A549 (cell line): ENCODE results near the gene DTNB. TPM values are rescaled to one million over a fixed set of nuclear protein-coding genes. Genes with fewer than 3 reads are reported as not detected.
A peak's percentile ranks its signal among the peaks of the same experiment; 100 is the strongest.

Experiments
- ATAC-seq, 2 experiments: fragments of 200-7000 bp in 1 of 2; fragments of >200 bp in 1 of 2; cut with Nextera tagmentation in 1 of 2; cut with Tn5 transposase in 1 of 2; 3 replicates each; pipeline versions ENCODE4 v1.8.0 to v1.9.1; 2018 to 2020; ENCODE audit warnings: mild to moderate bottlenecking in 1 of 2, moderate library complexity in 1 of 2
- CTCF ChIA-PET: fragments of 300-600 bp; sonication (Branson Sonifier 250); formaldehyde crosslinking; extraction: SDS; loops from one replicate; lab custom pipeline; 2021; ENCODE audit warnings: antibody characterized with exemption, inconsistent platforms; lab: Yijun Ruan, JAX
- POLR2A ChIA-PET: fragments of 350-600 bp; formaldehyde crosslinking; extraction: SDS; loops from one replicate; lab custom pipeline; 2021; ENCODE audit warnings: antibody characterized with exemption, inconsistent platforms; lab: Yijun Ruan, JAX
- DNase-seq, 2 experiments: peaks; one replicate each; pipeline versions ENCODE4 v3.0.0 to v3.0.0-alpha.2; 2011 to 2016; ENCODE audit warnings: low read depth in 1 of 2, low spot score in 1 of 2
- FAIRE-seq: peaks from 2 replicates; lab custom pipeline; 2011; peaks lifted over from hg19 to GRCh38; lab: Jason Lieb, UNC
- H3K27ac ChIP-seq, 2 experiments: fragments of >200 bp; sonication (Bioruptor Twin); formaldehyde crosslinking; 3 replicates each; pipeline ENCODE4 v1.5.1; 2016 to 2017
- H3K4me1 ChIP-seq: fragments of >200 bp; sonication (Bioruptor Twin); formaldehyde crosslinking; 3 replicates; pipeline ENCODE4 v1.6.1; 2016
- H3K4me2 ChIP-seq: fragments of >200 bp; sonication (Bioruptor Twin); formaldehyde crosslinking; 3 replicates; pipeline ENCODE4 v1.6.1; 2016
- H3K4me3 ChIP-seq: fragments of >200 bp; sonication (Bioruptor Twin); formaldehyde crosslinking; 3 replicates; pipeline ENCODE4 v1.5.1; 2016
- H3K9me3 ChIP-seq: fragments of >200 bp; sonication (Bioruptor Twin); formaldehyde crosslinking; 3 replicates; pipeline ENCODE4 v1.6.1; 2016
- CHD4 ChIP-seq: fragments of 200-600 bp; sonication (generic); IDR thresholded peaks from 2 replicates; pipeline ENCODE4 v1.6.1; 2016; ENCODE audit warnings: antibody characterized with exemption, mild to moderate bottlenecking, borderline replicate concordance
- E2F6 ChIP-seq: IDR thresholded peaks from 2 replicates; pipeline ENCODE4 v1.6.1; 2012; ENCODE audit warnings: low read depth, borderline replicate concordance
- EHMT2 ChIP-seq: fragments of 200-600 bp; sonication (generic); IDR thresholded peaks from 2 replicates; pipeline ENCODE4 v1.6.1; 2016; ENCODE audit warnings: antibody characterized with exemption, low read depth, mild to moderate bottlenecking, moderate library complexity
- ELK1 ChIP-seq: fragments of 150-350 bp; IDR thresholded peaks from 2 replicates; pipeline ENCODE4 v1.6.1; 2014; ENCODE audit warnings: low read depth, mild to moderate bottlenecking, low read length
- HEYL ChIP-seq: fragments of 250-450 bp; sonication (Bioruptor Pico); IDR thresholded peaks from 2 replicates; pipeline ENCODE4 v1.8.0; 2021; ENCODE audit warnings: mild to moderate bottlenecking, moderate library complexity
- HMGXB4 ChIP-seq: fragments of 250-450 bp; sonication (Bioruptor Pico); IDR thresholded peaks from 2 replicates; pipeline ENCODE4 v1.5.0; 2021; ENCODE audit warnings: mild to moderate bottlenecking, moderate library complexity, borderline replicate concordance
- HOXA7 ChIP-seq: fragments of 250-450 bp; sonication (Bioruptor Pico); IDR thresholded peaks from 2 replicates; pipeline ENCODE4 v1.5.0; 2020; ENCODE audit warnings: mild to moderate bottlenecking, moderate library complexity
- HOXB5 ChIP-seq: fragments of 250-450 bp; sonication (Bioruptor Pico); IDR thresholded peaks from 2 replicates; pipeline ENCODE4 v1.5.0; 2020; ENCODE audit warnings: mild to moderate bottlenecking, moderate library complexity
- MAX ChIP-seq: IDR thresholded peaks from 2 replicates; pipeline ENCODE4 v1.6.1; 2012
- MYC ChIP-seq: IDR thresholded peaks from 2 replicates; pipeline ENCODE4 v1.6.1; 2012; ENCODE audit warnings: mild to moderate bottlenecking, inconsistent platforms, low read length, improper control_type of control experiment, borderline replicate concordance
- NFE2L2 ChIP-seq: fragments of 150-350 bp; conservative IDR thresholded peaks from 2 replicates; pipeline ENCODE4 v1.6.1; 2014; ENCODE audit warnings: low read length
- NPAS2 ChIP-seq: fragments of 250-450 bp; sonication (Bioruptor Pico); IDR thresholded peaks from 2 replicates; pipeline ENCODE4 v1.8.0; 2022; ENCODE audit warnings: mild to moderate bottlenecking, moderate library complexity, borderline replicate concordance
- NR3C1 ChIP-seq: fragments of >200 bp; sonication (Bioruptor Twin); formaldehyde crosslinking; IDR thresholded peaks from 3 replicates; pipeline ENCODE4 v1.6.1; 2017
- RAD21 ChIP-seq, 2 experiments: fragments of >200 bp in 1 of 2; sonication (Bioruptor Twin) in 1 of 2; formaldehyde crosslinking in 1 of 2; IDR thresholded peaks in 1 of 2; conservative IDR thresholded peaks in 1 of 2; 2 replicates in 1 of 2; 3 replicates in 1 of 2; pipeline ENCODE4 v1.6.1; 2012 to 2018; ENCODE audit warnings: inconsistent platforms in 1 of 2
- RNF2 ChIP-seq: fragments of 200-600 bp; sonication (generic); IDR thresholded peaks from 2 replicates; pipeline ENCODE4 v1.6.1; 2016; ENCODE audit warnings: low read depth, mild to moderate bottlenecking, antibody characterized with exemption, moderate library complexity, borderline replicate concordance
- SMC3 ChIP-seq: fragments of >200 bp; sonication (Bioruptor Twin); formaldehyde crosslinking; IDR thresholded peaks from 3 replicates; pipeline ENCODE4 v1.6.1; 2018; ENCODE audit warnings: inconsistent platforms
- TFCP2L1 ChIP-seq: fragments of 250-450 bp; sonication (Bioruptor Pico); IDR thresholded peaks from 2 replicates; pipeline ENCODE4 v1.5.0; 2021; ENCODE audit warnings: mild to moderate bottlenecking
- ZSCAN20 ChIP-seq: fragments of 250-450 bp; sonication (Bioruptor Pico); IDR thresholded peaks from 2 replicates; pipeline ENCODE4 v1.8.0; 2022; ENCODE audit warnings: mild to moderate bottlenecking, moderate library complexity
- whole genome bisulfite sequencing: methylation state at CpG from one replicate; pipeline ENCODE4 v1.1.6; 2017; ENCODE audit errors: missing lambda C conversion rate; 5-methylcytosine and 5-hydroxymethylcytosine counted together
- polyA plus RNA-seq, 4 experiments: library from polyadenylated mRNA; depleted of rRNA in 3 of 4; stranded (reverse); fragments of >200 nt; fragmentation: RNase III in 1 of 4; extraction: RNeasy Plus Mini Kit Qiagen cat#74134 plus additional on column Dnase treatment in 1 of 4; gene quantifications; 2 replicates in 3 of 4; 3 replicates in 1 of 4; pipeline ENCODE4 v1.2.3, GENCODE V29; 2011 to 2017
- TF ChIP-seq, protein P1 (sequence below): fragments of 450-650 bp; IDR thresholded peaks from 2 replicates; pipeline ENCODE4 v1.6.1; 2014; ENCODE audit warnings: antibody characterized with exemption
- TF ChIP-seq, protein P2 (sequence below): fragments of >200 bp; sonication (Bioruptor Twin); formaldehyde crosslinking; IDR thresholded peaks from 3 replicates; pipeline ENCODE4 v1.5.1; 2016
- TF ChIP-seq, protein P3 (sequence below): fragments of >200 bp; sonication (Bioruptor Twin); formaldehyde crosslinking; IDR thresholded peaks from 3 replicates; pipeline ENCODE4 v1.6.1; 2016

Gene DTNB
- polyA plus RNA-seq, 2 of the 4 experiments (the other 2 are of a cell fraction), result 11.2 to 32.6 TPM

DNA sequence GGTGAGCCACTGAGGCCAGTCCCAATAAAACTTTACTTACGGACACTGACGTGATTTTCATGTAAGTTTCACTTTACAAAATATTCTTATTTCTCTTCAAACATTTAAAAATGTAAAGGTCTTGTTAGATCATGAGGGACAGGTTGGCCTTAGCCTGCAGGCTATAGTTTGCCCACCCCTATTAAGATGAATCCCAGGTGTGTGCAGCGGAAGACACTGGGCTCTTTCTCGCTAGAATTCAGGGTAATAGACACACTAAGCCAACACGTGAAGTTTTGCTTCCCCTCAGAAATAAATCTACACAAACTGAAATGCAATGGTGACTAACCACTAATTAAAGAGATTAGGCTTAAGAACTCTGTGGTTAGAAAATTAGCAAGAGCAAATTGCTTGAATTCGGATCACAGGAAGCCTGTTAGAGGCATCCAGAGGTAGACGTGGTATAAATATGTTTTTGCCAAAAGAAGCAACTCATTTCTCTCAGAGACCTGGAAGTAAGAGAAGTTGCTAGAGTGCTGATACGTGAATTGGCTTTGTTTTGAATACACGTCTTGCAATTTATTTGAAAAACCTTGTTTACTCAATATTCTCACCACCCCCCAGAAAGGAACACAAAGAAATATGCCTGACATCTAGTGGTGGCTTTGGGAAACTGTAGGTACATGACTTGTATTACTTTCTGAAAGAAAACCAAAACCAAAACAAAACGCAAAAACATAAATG lies 151.6 kb downstream of the DTNB start:
- ATAC-seq, result peak; percentile 88 to 93
- POLR2A ChIA-PET, result no interaction called here
- H3K4me3 ChIP-seq, result no peak overlapping the region

More for the DNA sequence above, 151.6 kb downstream of the DTNB start:
- 61% methylated on average over 10 of the region's 10 CpGs for WGBS
- H3K4me2 ChIP-seq, result peak overlapping the region; percentile 65
- FAIRE-seq, result no peak
- H3K4me1 ChIP-seq, result peaks cover 10% of the 10 kb centered on the region
- no peak for TF ChIP-seq CHD4
- TF ChIP-seq EHMT2, result no peak
- no peak for TF ChIP-seq HEYL (CRISPR knock-in tag)
- TF ChIP-seq RNF2, result no peak
- no peak for TF ChIP-seq HOXA7
- TF ChIP-seq, protein P1, sequence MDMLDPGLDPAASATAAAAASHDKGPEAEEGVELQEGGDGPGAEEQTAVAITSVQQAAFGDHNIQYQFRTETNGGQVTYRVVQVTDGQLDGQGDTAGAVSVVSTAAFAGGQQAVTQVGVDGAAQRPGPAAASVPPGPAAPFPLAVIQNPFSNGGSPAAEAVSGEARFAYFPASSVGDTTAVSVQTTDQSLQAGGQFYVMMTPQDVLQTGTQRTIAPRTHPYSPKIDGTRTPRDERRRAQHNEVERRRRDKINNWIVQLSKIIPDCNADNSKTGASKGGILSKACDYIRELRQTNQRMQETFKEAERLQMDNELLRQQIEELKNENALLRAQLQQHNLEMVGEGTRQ, result no peak
- no peak for TF ChIP-seq MAX
- TF ChIP-seq, protein P2, sequence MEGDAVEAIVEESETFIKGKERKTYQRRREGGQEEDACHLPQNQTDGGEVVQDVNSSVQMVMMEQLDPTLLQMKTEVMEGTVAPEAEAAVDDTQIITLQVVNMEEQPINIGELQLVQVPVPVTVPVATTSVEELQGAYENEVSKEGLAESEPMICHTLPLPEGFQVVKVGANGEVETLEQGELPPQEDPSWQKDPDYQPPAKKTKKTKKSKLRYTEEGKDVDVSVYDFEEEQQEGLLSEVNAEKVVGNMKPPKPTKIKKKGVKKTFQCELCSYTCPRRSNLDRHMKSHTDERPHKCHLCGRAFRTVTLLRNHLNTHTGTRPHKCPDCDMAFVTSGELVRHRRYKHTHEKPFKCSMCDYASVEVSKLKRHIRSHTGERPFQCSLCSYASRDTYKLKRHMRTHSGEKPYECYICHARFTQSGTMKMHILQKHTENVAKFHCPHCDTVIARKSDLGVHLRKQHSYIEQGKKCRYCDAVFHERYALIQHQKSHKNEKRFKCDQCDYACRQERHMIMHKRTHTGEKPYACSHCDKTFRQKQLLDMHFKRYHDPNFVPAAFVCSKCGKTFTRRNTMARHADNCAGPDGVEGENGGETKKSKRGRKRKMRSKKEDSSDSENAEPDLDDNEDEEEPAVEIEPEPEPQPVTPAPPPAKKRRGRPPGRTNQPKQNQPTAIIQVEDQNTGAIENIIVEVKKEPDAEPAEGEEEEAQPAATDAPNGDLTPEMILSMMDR, result peak; percentile 98
- TF ChIP-seq NR3C1, result no peak
- TF ChIP-seq SMC3, result peak; percentile 90
- TF ChIP-seq NFE2L2, result no peak
- TF ChIP-seq ZSCAN20, result no peak
- TF ChIP-seq MYC, result no peak
- no peak for TF ChIP-seq ELK1
- TF ChIP-seq, protein P3, sequence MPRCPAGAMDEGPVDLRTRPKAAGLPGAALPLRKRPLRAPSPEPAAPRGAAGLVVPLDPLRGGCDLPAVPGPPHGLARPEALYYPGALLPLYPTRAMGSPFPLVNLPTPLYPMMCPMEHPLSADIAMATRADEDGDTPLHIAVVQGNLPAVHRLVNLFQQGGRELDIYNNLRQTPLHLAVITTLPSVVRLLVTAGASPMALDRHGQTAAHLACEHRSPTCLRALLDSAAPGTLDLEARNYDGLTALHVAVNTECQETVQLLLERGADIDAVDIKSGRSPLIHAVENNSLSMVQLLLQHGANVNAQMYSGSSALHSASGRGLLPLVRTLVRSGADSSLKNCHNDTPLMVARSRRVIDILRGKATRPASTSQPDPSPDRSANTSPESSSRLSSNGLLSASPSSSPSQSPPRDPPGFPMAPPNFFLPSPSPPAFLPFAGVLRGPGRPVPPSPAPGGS, result no peak
- TF ChIP-seq RAD21 (conservative IDR thresholded peaks at IDR 0.05 in 1 of 2, IDR thresholded peaks at IDR 0.05 in 1 of 2), result peak; percentile 90 to 95
- no peak for TF ChIP-seq HMGXB4 (CRISPR knock-in tag)
- TF ChIP-seq NPAS2 (CRISPR knock-in tag), result no peak
- no peak for TF ChIP-seq TFCP2L1 (CRISPR knock-in tag)
- TF ChIP-seq HOXB5, result no peak
- TF ChIP-seq E2F6, result no peak
- TF ChIP-seq, all 56 proteins: peak for 3
- Histone ChIP-seq H3K9me3 (no peaks in the 10 kb centered on the region), H3K27ac (no peak overlapping the region)
- DNase-seq, result peak; percentile 28 to 76
- CTCF ChIA-PET, result interaction anchor here (0.7 to 1.8 kb wide), 7 partner anchors 9 to 207 kb away, joined by 3 to 12 read pairs (median 6); no protein-coding TSS in a partner anchor
